Right lobe of liver (tissue), 6 donors: ENCODE measurements around the gene FREM1. TPM values are rescaled to one million over a fixed set of nuclear protein-coding genes. Genes with fewer than 3 reads are reported as not detected.
"Not testable (repeated sequence)": the region's sequence is repeated elsewhere in the genome, so short reads cannot be mapped to it uniquely, and the experiment has no call there.

Experiments used
- ATAC-seq, 4 donors: fragments of 200-7000 bp; cut with Tn5 transposase; one replicate each; pipeline ENCODE4 v1.9.1; 2020; ENCODE audit warnings: mild to moderate bottlenecking in 4 of 4, moderate library complexity in 4 of 4
- DNase-seq, 3 donors: peaks; one replicate each; pipeline ENCODE4 v3.0.0-alpha.2; 2020
- H3K27ac ChIP-seq, 3 donors: fragments of 200-600 bp; one replicate each; pipeline ENCODE4 v1.8.0; 2022
- H3K27me3 ChIP-seq, 2 donors: fragments of 200-600 bp; one replicate each; pipeline ENCODE4 v1.8.0; 2022
- H3K36me3 ChIP-seq, 4 donors: fragments of 200-600 bp; sonication (generic) in 1 of 4; one replicate each; pipeline versions ENCODE4 v1.5.1 to v1.8.0; 2017 to 2022; ENCODE audit warnings: control low read depth in 1 of 4
- H3K4me1 ChIP-seq, 4 donors: fragments of 200-600 bp; sonication (generic) in 1 of 4; one replicate each; pipeline versions ENCODE4 v1.5.1 to v1.8.0; 2017 to 2022; ENCODE audit warnings: control low read depth in 1 of 4
- H3K4me3 ChIP-seq, 3 donors: fragments of 200-600 bp; one replicate each; pipeline ENCODE4 v1.8.0; 2022
- H3K9me3 ChIP-seq, 4 donors: fragments of 200-600 bp; sonication (generic) in 1 of 4; one replicate each; pipeline versions ENCODE4 v1.5.1 to v1.8.0; 2017 to 2022; ENCODE audit warnings: control low read depth in 1 of 4
- CTCF ChIP-seq, 4 donors: fragments of 200-600 bp in 3 of 4; fragments of 450-650 bp in 1 of 4; IDR thresholded peaks; one replicate each; pipeline versions ENCODE4 v1.5.1 to v1.8.0; 2016 to 2022; ENCODE audit warnings: antibody characterized with exemption in 4 of 4, mild to moderate bottlenecking in 2 of 4
- POLR2A ChIP-seq: fragments of 450-650 bp; IDR thresholded peaks from one replicate; pipeline ENCODE4 v1.6.1; 2017; ENCODE audit warnings: antibody characterized with exemption, mild to moderate bottlenecking
- WGBS: methylation state at CpG from one replicate; pipeline ENCODE4 v1.1.6; 2018; ENCODE audit warnings: low coverage, low lambda C conversion rate; ENCODE audit not compliant: insufficient coverage; ENCODE audit errors: missing lambda C conversion rate; 5-methylcytosine and 5-hydroxymethylcytosine counted together
- intact Hi-C, 2 donors: fragments of 100-400 bp; cut with DNase I; formaldehyde crosslinking; loops; one replicate each; pipeline versions ENCODE4 v1.11.2 to v1.14.1; 2022
- total RNA-seq, 6 experiments: library from RNA; depleted of rRNA in 2 of 6; stranded (reverse); fragments of >200 nt in 2 of 6; fragmentation: NEBNext Ultra II Directional in 3 of 6; extraction: Animal tissue kit (Norgen Biotek cat#: 25700) in 3 of 6; gene quantifications; one replicate each; pipeline versions ENCODE4 v1.1.0 to v1.2.4, GENCODE V29; 2016 to 2023
- donor health status: DM: no; HTN: yes; CAD: no.
- donor health status: DM: no; HTN: no; CAD: no.
- donor health status: DM: no; HTN: no; CAD: no.
- donor health status: DM: no; HTN: yes; CAD: no.
- donor health status: DM: no; HTN: yes; CAD: no.

Gene FREM1
- total RNA-seq, 6 experiments from 2014 or later: 0.12 to 2.6 (median 1.1) TPM

- DNase-seq (no peak), ATAC-seq (peak in 3 of 4 donors; percentile 30 to 73 (median 73))
- Histone ChIP-seq H3K9me3 (no peaks in the 10 kb centered on the region), H3K27me3 (no peaks in the 10 kb centered on the region), H3K4me3 (no peak overlapping the region), H3K36me3 (no peaks in the 10 kb centered on the region), H3K4me1 (no peaks in the 10 kb centered on the region), H3K27ac (no peak overlapping the region)
- intact Hi-C loops: no loop called here
- WGBS: 9% methylated on average over 3 of the region's 3 CpGs
- no peak for TF ChIP-seq POLR2A
- TF ChIP-seq CTCF (IDR thresholded peaks at IDR 0.05): no peak
These were observed 16.9 kb upstream of the FREM1 start for GRCh38 chr9:14926941-14927624.

- H3K4me1 ChIP-seq: no peaks in the 10 kb centered on the region
- ATAC-seq: no peak
- no peak overlapping the region for H3K27ac ChIP-seq
- H3K36me3 ChIP-seq: no peaks in the 10 kb centered on the region
- no peak overlapping the region for H3K4me3 ChIP-seq
- H3K9me3 ChIP-seq: no peaks in the 10 kb centered on the region
- no peak for DNase-seq
- no peaks in the 10 kb centered on the region for H3K27me3 ChIP-seq
- intact Hi-C loops: no loop called here
- TF ChIP-seq POLR2A (no peak), CTCF (IDR thresholded peaks at IDR 0.05) (no peak)
- 59% methylated on average over 7 of the region's 7 CpGs for WGBS
These were observed 14.3 kb upstream of the FREM1 start for GRCh38 chr9:14924230-14925219.

DNA sequence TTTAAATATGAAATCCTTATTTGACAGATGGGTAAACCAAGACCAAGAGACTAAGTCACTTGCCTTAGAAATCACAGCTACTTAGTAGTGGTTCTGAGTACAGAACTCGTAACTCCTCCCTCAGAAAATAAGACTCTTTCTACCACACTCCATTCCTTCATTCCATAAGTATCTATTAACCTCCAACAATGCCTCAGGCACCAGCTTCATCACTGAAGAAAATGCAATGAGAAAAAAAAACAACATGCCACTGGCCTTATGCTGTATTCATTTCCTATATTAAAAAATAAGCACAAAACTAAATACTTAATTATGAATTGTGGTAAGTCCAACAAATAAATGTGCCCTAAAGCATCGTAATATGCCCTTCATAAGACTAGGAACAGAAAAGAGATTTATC lies 13.5 kb upstream of the FREM1 start:
- intact Hi-C loops: no loop called here

GRCh38 chr9:14920805-14921204 lies 10.6 kb upstream of the FREM1 start:
- H3K27ac ChIP-seq, H3K4me1 ChIP-seq, H3K9me3 ChIP-seq, intact Hi-C loops, H3K4me3 ChIP-seq, ATAC-seq, DNase-seq, H3K27me3 ChIP-seq, H3K36me3 ChIP-seq: not testable (repeated sequence)
- 43% methylated on average over 3 of the region's 3 CpGs for WGBS

More for the DNA sequence above, 13.5 kb upstream of the FREM1 start:
- Histone ChIP-seq H3K36me3 (no peaks in the 10 kb centered on the region), H3K4me1 (no peaks in the 10 kb centered on the region), H3K9me3 (no peaks in the 10 kb centered on the region), H3K27ac (no peak overlapping the region), H3K4me3 (no peak overlapping the region), H3K27me3 (no peaks in the 10 kb centered on the region)
- WGBS: 40% methylated on average over 2 of the region's 2 CpGs
- no peak for TF ChIP-seq CTCF (IDR thresholded peaks at IDR 0.05)
- no peak for TF ChIP-seq POLR2A
- DNase-seq: no peak
- no peak for ATAC-seq

GRCh38 chr9:14913366-14913765 lies 3.1 kb upstream of the FREM1 start:
- intact Hi-C loops: no loop called here
- WGBS: 28% methylated on average over 1 of the region's 1 CpG
- no peaks in the 10 kb centered on the region for H3K9me3 ChIP-seq
- H3K27me3 ChIP-seq: no peaks in the 10 kb centered on the region
- no peak for TF ChIP-seq POLR2A
- no peak for TF ChIP-seq CTCF (IDR thresholded peaks at IDR 0.05)
- ATAC-seq: no peak
- no peak overlapping the region for H3K27ac ChIP-seq
- DNase-seq: no peak
- no peak overlapping the region for H3K4me3 ChIP-seq
- no peaks in the 10 kb centered on the region for H3K36me3 ChIP-seq
- H3K4me1 ChIP-seq: no peaks in the 10 kb centered on the region
